NCI-H1417 treated with DMSO at 0.1 percent for 48 hours (cell line): ENCODE measurements around the gene CCR5AS.
A peak's percentile ranks its signal among the peaks of the same experiment; 100 is the strongest.
"Not testable (repeated sequence)": the region's sequence is repeated elsewhere in the genome, so short reads cannot be mapped to it uniquely, and the experiment has no call there.

Source experiments
- DNase-seq: peaks from one replicate; lab custom pipeline; 2025; lab: John Stamatoyannopoulos, UW

CCR5AS gene

DNA sequence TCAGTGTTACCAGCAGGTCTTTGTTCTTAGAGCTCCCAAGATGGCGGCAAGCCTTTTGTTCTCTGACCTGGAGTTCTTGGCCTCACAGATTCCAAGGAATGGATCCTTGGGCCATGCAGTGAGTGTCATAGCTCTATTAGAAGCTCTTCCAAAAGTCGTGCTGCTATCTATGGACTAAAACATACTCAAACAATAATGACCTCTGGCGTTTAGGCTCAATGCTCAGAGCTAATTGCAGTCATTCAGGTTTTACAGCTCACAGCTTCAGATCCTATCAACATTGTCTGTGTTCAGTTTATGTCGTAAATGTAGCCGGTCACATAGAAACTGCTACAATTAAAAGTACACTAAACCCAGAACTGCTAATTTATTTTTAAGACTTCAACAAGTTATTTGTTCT is 22.4 kb upstream of the CCR5AS start:
- DNase-seq, result no peak

DNA sequence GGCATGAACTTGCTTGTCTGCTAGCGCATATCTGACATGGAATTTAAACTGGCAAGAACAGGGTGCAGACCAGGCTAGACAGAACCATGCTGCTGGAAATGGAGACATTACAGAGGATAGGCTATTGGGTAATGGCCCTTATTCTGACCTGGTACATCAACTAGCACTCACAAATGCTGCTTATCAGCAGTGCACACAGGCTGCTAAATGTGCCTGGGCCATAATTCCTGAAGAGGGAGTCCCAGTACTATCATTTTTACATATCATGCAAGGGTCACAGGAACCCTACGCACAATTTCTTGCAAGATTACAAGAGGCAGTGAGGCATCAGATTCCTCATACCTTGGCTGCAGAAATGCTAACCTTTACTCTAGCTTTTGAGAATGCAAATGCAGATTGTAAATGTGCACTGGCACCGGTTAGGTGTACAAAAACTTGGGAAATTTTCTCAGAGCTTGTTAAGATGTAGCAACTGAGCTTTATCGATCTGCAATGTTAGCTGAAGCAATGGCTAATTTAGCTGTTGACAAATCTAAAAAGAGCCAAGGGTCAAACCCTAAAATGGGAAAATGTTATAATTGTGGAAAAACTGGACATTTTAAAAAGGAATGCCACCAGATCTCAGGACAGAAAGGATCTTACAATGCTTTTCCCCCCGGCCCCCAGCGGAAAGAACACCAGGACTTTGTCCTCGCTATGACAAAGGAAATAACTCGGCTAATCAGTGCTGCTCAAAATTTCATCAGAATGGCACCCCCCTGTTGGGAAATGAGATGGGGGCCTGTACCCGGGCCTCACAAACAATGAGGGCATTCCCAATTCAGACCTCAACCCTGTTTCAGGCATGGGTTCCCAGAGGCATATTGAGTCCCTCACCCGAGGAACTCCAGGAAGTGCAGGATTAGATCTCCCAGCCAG is 21.3 kb upstream of the CCR5AS start:
- DNase-seq, result no peak

DNA sequence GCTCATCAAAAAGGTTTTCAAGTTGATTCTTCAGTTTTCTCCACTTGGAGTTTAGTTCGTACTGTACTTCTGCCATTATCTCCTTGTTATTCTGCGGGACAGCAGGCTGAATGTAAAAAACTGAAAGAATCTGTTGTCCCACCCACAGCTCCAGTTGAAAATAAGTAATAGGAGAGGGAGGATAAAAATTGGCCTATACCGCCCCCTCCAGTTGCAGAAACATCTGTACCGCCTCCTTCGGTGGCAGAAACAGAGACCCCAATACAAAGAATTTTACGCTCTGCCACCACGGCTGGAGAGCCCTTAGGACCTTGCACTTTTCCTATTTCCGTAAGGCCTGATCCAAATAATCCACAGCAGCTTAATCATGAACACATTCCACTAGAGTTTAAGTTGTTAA is 20.5 kb upstream of the CCR5AS start:
- not testable (repeated sequence) for DNase-seq

DNA sequence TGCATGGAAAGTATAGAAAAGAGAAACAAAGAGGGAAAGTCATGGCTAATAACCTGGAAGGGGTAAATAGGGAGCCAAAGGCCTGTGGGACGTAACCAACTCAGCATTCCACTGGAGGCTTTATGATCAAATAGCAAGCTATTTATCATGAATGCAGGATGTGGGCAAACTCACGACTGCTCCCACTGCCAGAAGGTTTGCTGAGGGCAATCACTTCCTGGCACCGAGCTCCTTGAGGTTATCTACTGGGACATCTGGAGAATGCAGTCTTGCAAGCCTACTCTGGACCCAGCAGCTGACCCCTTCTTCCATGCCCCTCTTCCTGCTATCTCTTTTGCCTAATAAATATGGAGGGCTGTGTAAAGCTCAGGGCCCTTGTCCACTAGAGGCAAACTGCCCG is 19.6 kb upstream of the CCR5AS start:
- not testable (repeated sequence) for DNase-seq

DNA sequence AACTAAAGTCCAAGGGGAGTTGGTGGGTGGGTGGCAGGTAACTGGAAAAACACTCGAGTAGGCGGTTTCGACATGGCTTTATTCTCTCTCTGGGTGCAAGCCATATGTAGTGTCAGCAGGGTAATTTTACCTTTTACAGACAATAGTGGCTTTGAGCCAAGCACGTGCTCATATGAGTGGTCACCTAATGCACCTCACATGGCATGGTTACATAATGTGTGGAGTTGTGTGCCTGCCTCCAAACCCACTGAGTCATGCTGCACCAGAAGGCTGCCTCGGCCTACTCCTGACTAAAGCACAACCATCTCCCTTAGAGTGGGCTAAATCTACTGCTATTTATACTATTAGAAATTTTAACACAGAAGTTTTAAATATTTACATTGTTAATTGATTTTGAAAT is 16.7 kb upstream of the CCR5AS start:
- DNase-seq, result no peak

DNA sequence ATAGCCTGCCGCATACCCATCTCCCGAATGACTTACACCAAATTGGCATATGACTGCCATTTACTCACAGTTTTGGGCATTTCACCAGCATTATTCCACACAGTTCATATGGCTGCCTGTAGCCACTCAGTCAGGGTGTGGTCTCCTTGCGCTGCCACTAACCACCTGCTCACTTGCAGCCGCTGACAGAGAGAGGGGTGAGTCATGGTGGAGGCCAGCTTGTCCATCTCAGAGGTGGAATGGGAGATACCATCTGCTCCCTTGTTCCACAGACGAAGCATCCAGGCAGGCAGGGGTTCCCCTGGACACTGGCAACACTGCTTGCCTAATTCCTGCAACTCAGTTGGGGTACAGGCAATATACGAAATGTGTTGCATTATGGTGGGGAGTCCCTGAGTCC is 15.8 kb upstream of the CCR5AS start:
- DNase-seq, result no peak

DNA sequence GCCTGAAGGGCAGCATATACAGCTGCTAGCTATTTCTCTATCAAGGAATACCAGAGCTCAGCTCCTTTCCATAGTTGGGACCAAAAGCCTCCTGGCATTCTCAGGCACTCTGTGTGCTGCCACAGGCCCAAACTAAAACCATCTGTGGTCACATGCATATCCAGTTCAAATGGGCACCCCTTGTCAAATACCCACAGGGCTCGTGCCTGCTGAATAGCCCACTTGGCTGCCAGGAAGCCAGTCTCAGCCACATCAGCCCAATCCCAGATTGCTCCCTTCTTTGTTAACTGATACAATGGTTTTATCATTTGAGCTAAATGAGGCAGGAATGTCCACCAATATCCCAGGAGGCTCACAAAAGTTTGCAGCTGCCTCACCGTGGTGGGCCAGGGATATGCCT is 14.1 kb upstream of the CCR5AS start:
- DNase-seq, result no peak

DNA sequence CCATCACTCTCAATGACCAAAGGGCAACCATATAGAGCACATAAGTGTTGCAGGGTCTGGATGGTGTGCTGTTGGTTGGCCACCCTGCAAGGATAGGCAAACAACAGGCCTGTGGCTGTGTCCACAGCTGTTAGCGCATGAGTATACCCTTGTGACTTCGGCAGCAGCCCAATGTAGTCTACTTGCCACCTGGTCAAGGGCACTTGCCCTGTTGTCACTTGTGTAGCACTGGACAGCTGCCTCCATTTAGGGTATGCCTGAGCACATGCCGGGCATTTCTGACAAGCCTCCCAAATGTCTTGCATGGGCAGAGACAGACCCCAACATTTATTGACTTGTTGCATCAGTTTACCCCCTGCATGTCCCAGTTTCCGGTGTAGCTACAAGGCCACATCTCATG is 12.9 kb upstream of the CCR5AS start:
- no peak for DNase-seq

DNA sequence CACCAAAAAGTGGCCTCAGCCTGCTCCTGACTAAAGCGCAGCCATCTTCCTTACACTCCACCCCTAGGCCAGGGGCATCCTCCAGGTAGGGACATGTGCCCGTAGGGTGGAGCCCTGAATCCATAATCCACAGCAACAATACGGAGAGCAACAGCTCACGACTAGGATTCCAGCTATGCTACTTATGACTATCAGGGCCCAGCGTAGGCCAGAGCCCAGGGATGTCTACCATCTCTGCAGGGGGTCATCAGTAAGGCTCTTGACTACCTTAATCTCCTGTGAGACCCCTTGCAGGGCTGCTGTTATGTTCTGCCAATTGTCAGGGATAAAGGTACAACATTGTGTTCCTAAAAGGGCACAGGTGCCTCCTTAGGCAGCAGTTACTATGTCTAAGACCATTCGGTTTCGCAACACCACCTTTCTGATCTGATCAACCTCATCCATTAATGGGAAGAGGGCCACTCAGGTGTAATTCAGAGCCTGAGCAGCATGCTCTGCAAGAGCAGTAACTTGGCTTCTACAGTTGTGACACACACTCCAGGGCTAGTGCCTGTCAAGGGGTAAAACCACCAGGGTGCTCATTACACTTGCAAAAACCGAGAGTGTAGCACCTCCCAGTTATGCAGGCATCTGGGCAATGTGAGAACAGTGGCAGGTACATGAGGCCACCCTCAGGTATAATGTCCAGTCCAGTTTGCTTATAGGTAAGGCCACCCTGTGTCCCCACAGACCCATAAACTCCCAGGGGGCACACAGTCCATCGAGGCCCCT is 11.2 kb upstream of the CCR5AS start:
- no peak for DNase-seq

DNA sequence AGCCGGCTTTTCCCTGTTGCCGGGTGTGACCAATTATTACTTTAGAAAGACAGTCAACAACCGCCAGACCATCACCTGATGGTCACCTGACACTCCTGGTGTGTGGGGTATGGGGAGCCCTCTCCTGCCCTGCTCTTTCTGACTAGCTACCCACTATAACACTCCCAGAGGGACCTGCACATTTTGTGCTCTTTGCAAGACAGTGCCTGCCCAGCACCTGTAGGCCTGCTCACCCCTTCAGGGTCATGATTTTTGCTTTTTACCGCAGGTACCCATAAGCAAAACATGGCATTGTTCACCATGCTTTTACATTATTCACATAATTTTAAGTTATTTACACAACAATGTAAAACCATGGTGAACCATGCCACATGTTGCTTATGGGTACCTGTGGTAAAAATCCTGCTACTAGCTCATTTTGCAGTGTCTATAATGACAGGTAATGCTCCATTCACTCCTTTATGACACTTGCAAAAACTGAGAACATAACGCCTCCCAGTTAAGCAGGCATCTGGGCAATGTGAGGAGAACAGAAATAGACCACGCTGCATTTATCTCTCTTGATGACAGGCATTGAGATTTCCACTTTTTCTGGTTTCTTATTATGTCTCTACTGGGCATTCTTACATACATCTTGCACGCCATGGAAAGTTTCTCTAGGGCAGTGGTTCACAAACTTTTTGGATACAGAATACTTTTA is 10.1 kb upstream of the CCR5AS start:
- no peak for DNase-seq

DNA sequence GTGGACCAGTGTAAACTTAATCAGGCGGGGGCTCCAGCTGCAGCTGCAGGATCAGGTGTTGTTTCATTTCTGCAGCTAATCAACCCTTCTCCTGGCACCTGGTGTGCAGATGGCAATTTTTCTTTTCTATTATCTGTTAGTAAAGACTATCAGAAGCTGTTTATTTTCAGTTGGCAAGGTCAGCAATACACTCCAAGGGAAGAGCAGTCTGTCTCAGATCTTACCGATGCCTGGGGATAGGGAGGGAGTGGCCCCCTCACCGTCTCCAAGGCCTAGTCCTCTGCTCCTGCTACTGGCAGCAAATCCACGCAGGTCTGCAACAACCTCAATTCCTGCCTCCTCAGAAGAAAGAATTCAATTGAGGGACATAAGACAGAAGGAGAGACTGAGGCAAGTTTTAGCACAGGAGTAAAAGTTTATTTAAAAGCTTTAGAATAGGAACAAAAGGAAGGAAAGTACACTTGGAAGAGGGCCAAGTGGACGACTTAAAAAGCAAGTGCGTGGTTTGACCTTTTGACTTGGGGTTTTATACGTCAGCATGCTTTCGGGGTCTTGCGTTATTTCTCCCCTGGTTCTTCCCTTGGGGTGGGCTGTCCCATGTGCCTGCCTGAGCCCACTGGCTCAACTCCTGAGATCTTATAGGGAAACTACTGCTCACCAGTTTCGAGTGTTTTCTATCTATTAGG is 9.4 kb upstream of the CCR5AS start:
- peak; percentile 49 for DNase-seq

DNA sequence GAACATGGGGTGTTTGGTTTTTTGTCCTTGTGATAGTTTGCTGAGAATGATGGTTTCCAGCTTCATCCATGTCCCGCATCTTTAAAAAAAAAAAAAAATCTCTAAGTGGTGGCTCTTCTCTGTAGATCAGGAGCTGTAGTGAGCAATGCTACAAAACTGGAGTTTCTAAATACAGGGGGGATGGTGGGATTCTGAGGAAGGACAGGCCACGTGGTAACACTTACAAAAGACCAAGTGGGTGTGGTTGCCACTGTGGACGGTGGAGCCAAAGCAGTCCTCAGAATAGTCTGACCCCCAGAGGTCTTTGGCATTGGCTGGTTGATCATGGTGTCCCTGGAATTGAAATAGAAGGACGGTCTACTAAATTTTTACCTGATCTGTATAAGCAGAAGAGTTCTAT is 7.9 kb upstream of the CCR5AS start:
- no peak for DNase-seq

DNA sequence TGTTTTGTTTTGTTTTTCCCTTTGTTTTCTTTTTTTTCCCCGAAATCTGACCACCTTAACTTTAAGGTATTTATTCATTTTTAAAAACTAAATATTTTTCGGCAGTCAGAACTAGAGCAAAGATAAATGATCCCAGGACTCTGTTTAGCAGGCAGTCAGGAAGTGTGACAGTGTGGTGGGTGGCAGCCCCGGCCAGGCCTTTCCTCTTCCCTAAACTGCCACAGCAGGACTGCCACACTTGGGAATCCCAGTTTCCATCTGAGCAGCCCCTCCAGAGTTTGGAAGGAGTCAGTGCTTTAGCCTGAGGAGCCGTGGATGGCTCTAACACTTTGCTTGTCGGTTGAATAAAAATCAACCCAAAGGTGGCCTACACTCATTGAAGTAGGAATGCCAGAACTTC is 7.1 kb upstream of the CCR5AS start:
- DNase-seq, result no peak

DNA sequence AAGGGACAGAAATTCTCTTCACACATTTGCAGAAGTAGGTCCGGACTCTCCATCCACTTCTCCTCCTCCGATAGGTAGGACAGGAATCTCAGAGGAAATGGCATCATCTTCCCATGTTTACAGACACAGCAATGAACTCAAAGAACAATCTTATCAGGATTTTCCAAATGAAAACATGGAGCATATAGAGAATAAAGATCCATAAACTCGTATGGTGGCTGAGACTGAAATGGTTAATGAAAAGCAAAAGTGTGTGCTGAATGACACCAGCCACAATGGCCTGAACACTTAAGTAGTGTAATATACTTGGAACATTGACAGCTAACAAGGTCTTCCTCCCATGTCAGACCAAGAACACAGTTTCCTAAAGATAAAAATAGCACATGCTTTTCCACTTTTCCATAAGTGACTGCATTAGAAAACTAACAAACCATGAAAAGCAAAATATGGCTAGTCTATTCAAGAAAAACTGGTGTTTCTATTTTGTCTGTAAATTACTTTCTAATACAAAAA is 6.0 kb upstream of the CCR5AS start:
- no peak for DNase-seq

DNA sequence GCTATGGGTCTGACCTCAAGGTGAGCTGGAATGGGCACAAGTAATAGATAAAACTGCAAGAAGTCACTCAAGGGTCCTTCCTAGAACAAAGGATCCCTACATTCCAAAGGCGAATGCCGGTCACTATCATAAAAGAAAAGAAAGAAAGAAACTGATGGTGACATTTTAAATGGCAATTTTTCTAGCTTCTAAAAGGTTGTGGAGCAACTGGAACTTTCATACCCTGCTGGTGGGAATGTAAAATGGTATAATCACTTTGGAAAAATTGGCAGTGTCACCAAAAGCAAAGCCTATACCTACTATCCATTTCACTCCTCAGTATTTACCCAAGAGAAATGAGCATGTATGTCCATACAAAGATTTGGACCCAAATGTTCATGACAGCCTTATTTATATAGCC is 4.4 kb upstream of the CCR5AS start:
- no peak for DNase-seq

DNA sequence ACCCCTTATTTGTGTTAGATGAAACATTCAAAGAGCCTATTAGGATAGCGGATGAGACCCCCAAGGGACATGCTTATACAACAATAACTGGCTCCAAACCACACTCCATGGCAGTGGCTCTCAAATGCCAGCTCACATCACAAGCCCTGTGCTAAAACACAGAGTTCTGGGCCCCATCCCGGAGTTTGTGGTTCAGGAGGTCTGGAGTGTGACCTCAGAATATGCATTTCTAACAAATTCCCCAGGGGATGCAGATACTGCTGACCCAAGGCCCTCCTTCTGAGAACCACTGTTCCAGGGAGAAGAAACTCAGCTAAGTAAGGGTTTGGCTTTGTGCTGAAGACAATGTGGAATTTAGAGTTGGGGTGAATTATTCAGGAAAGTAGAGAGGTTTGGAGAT is 3.8 kb upstream of the CCR5AS start:
- DNase-seq, result no peak

DNA sequence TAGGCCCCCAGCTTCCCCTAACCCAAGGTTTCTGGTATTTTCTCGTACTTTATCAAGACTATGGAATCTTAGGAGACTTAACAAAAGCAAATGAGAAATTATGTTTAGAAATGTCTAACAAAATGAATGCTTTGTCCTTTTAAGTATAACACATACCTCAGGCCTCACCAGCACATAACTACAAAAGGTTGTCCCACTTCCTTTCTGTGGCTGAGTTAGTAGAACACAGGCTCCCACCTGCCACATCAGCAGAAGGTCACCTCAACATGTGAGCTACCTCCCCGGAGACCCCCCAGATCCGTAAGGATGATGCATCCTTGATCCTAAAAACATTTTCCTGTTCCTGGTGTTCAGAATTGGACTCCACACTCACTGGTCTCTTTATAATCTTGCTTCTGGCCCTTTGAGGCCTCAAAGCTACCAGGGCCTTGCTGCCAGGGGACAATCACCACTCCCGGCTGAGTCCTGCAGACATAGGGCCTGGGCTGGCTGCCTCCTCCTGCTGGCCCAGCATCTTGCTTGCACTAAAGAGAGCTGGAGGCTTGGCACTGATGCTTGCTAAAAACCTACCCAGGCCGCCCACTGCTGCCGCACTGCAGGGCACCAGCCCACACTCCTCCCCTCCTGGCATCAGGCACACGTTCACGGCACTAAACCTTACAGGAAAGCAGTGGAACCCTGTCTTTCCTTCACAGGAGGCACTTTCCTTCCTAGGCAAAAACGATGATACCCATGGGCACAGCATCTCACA is 3.0 kb upstream of the CCR5AS start:
- DNase-seq, result no peak

DNA sequence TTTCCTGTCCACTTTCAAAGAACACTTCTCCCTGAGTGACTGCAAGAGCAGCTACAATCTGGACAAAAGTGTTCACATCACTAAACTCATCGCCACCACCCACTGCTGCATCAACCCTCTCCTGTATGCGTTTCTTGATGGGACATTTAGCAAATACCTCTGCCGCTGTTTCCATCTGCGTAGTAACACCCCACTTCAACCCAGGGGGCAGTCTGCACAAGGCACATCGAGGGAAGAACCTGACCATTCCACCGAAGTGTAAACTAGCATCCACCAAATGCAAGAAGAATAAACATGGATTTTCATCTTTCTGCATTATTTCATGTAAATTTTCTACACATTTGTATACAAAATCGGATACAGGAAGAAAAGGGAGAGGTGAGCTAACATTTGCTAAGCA is 2.0 kb upstream of the CCR5AS start:
- no peak for DNase-seq

DNA sequence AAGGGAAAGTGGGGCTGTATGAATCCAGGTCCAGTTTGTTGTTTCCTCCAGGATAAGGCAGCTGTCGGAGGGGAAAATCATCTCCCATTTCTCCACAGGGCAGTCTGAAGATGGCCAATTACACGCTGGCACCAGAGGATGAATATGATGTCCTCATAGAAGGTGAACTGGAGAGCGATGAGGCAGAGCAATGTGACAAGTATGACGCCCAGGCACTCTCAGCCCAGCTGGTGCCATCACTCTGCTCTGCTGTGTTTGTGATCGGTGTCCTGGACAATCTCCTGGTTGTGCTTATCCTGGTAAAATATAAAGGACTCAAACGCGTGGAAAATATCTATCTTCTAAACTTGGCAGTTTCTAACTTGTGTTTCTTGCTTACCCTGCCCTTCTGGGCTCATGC is 1.1 kb upstream of the CCR5AS start:
- no peak for DNase-seq

DNA sequence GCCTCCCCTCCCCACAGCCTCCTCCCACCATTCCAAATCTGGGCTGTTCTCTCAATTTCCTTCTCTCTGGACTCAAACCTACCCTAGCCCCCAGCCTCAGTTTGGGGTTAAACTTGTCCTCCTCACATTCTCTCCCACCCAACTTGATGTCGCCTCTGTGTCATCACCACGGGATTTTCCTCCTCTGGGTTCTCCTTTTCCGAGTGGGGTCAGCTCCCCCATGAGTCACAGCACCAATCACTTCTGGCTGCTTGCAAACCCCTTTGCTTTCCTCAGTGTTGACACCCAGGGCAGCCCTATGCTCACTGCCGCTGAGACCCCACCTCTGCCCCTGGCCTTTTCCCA is 451 bp downstream of the CCR5AS start:
- no peak for DNase-seq

DNA sequence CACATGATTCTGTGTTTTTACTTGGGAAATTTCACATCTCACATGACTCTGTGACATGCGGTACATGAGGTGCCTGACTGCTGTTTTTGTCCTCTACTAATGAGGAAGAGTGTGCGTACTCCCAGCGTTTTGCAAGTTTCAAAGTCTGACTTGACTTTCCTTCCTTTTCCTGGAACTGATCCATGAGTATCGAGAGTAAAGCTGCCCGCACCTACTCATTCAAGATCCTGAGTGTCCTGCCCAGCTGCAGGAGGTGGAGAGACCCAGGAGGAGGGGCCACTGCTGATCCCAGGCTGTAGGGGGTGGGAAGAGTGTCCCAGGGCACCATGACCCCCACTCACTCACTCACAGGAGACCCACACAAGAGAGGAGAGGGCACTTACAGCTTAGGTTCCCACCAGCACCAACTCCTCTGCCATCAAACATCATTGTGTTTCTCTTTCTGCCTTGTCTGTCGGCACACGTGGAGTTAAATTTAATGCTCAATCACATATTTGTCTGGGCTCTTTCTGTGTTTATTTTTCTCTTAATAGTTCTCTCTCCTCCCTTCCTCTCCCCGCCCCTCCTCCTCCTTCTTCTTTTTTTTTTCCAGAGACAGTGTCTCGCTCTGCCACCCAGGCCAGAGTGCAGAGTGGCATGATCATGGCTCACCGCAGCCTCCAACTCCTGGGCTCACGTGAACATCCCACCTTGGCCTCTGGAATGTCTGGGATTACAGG is 1.4 kb downstream of the CCR5AS start:
- DNase-seq, result no peak
